NCI-H1436 treated with DMSO at 0.1 percent for 48 hours (cell line): ENCODE data around the gene PKDREJ.
A peak's percentile ranks its signal among the peaks of the same experiment; 100 is the strongest.
"Not testable (repeated sequence)": the region's sequence is repeated elsewhere in the genome, so short reads cannot be mapped to it uniquely, and the experiment has no call there.

ENCODE experiments used
- DNase-seq: peaks from one replicate; lab custom pipeline; 2025; lab: John Stamatoyannopoulos, UW

PKDREJ gene

DNA sequence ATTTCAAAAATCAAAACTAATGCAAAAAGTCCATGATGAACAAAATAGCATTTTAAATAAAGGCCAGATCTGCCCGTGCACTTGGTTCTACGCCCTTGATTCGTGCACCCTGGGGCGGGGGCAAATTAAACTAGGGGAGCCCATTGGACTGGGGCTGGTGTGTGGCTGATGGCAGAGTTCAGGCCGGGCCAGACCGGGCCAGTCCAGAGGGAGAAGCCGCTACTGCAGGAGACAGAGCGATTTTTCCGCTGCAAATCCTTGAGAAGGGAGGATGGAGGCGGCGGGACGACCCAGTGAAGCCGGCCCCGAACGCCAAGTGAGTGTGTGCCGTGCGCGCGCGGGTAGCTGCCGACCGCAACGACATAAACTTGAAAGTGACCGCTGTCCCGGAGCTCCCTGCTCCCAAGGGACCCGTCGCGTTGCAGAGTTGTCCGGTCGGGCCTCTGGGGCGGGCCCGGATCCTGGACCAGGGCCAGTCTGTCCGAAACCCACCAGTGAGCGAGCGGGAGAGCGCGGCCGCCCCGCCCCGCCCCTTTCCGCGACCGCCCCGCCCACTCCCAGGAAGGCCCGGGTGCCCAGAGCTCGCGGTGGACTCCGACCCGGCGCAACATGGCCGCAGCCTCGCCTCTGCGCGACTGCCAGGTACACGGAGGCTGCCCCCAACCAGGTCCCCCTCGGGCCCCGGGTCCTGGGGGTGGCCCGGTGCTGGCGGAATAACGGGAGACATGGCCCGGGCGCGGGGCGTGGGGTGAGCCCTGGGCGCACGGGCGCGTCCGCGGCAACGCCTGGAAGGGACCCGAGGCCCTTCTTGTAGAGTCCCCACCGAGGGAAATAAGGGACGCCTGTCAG, 4.5 kb upstream of the PKDREJ start, which contains the start of gene TTC38:
TSS of gene TTC38 (plus strand) at position 578 of the 849 bp plus-strand sequence. CDS start at position 610, 32 bp downstream.
- DNase-seq = no peak

DNA sequence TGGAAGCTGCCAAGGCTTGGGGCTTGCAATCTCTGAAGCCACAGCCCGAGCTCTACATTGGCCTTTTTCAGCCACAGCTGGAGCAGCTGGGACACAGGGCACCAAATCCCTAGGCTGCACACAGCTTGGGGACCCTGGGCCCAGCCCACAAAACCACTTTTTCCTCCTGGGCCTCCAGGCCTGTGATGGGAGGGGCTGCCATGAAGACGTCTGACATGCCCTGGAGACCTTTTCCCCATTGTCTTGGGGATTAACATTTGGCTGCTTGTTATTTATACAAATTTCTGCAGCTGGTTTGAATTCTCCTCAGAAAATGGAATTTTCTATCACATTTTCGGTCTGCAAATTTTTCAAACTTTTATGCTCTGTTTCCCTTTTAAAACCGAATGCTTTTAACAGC, 2.5 kb upstream of the PKDREJ start:
- not testable (repeated sequence) for DNase-seq

DNA sequence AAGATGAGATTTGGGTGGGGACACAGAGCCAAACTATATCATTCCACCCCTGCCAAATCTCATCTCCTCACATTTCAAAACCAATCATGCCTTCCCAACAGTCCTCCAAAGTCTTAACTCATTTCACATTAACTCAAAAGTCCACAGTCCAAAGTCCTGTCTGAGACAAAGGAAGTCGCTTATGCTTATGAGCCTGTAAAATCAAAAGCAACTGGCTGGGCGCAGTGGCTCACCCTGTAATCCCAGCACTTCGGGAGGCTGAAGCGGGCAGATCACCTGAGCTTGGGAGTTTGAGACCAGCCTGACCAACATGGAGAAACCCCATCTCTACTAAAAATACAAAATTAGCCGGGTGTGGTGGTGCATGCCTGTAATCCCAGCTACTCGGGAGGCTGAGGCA, 1.4 kb upstream of the PKDREJ start:
- not testable (repeated sequence) for DNase-seq

DNA sequence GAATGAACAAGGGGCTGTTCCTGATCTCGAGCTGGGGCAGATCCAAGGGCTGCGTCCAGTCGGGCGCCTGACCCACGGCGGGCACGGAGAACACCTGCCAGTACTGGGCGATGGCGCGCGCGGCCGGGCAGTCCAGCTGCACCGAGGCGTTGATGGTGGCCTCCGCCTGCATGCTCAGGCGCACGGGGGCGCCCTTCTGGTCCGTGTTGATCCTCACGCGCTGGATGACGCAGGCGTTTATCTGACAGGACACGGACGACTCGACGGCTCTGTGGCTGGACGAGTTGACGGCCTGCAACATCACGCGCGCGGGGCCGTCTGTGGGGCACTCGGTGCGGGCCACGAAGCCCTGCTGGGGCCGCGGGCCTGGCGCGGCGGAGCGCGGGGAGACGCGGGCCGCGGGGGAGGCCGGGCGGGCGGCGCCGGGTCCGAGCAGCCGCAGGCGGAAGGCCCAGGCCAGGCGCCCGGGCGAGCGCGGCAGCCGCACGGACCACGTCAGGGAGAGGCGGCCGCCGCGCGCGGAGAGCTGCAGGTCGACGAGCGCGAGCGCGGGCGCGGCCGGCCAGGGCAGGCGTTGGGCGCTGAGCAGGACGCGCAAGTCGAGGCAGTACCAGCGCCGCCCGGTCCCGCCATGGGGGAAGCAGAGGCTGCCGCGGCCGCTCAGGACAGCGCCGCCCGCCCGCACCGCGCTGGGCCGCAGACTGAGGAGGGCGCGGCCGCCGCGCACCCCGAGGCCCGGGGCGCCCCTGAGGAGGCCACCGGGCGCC, 511 bp downstream of the PKDREJ start:
- DNase-seq = no peak

DNA sequence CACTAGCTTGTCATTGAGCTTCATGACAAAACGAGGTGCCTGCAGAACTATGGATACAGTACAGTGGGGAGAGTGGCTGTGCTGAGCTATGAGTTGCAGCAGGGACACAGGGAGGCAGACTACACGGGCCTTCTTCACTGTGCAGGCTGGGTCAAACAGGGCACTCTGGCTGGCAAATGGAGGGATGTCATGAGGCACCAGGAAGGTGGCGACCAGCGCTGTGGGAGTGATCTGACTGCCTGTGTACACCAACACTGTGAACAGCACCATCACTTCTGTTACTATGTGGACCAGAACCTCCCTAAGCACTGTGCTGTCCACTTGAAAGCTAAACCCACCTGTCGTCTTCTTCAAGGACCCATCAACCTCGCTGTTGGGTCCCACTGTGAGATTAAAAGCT, 3.1 kb downstream of the PKDREJ start:
- DNase-seq = no peak

DNA sequence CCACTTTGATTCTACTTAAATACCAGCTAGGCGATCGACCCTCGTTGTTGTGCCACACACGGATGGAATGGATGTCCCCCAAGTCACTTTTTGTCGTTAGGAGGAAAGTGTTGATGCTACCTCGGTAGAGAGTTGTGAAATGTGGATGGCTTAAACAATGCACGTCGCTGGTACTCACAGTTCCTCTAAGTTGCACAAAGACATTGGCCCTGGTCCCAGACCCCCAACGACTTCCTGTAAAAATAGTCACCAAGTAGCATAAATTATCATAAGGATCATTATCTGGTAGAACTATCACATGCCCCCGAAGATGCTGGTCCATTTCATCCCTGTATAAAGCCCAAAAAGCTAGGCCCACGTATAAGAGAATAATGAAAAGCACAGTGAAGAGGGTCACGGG, 3.8 kb downstream of the PKDREJ start:
- DNase-seq = no peak

DNA sequence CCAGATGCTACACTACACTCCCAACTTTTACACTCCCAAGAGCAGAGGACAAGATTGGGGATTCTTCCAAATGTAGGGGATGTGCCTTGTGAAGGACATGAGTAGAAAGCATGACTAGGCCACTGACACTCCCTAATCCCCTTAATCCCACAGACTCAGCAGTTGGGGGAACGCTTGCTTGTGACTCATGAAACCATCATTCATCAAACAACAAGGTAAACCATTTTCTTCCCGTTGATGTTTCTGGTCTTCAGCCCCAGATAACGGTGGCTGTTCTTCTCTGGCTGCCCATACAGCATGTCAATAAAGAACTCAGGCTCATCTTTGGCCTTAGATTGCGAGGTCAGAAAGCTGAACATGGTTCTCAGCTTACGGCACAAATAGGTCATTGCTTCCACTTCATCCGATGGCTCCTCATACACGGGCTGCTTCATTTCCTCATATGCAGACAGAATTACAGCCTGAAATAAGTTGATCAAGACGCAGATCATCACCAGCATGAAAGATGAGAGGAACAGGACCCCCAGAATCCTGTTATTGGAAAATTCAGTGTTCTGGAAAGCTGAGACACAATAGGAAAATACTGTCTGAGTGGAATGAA, 6.7 kb downstream of the PKDREJ start:
- DNase-seq = no peak

DNA sequence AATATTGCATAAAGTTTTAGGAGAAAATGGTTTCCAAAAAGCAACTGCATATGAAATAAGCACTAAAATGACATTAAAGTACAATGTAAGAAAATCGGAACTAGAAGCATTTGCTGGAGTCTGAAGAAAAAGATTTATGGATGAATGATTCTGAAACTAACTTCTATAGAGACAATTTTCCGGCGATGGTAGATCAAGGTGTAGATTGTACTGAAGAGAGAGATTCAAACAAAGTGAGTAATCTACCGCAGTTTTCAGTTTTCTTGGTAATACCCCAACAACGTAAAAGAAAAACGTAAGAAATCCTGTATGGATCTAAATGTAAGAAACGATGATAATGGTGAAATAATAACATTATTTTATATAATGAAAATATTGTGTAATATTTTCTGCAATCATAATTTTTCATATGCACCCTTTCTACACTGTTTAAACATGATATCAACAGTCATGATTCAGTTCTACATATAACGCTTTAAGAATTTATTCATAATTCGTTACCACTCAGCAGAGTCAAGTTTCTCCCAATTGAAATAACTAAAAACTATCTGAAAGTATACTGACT, 11.2 kb downstream of the PKDREJ start:
- no peak for DNase-seq

DNA sequence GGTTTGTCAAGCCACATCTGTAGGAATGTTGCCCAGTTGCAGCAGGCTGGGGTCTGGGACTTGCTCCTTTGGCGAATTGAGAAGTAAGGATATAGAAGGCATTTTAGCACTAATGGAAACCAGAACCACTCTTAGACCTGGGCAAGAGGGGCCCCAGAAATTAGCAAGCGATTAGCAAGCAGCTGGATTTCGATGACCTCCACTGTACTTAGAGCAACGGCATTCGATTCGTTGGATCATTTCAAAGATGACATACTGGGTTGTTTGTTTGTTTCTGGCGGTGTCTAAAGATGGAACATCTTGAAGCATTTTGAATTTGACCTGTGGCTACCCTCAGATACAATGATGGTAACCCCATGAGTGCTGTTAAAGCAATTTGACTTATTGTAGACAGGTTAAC, 11.9 kb downstream of the PKDREJ start:
- DNase-seq = no peak

DNA sequence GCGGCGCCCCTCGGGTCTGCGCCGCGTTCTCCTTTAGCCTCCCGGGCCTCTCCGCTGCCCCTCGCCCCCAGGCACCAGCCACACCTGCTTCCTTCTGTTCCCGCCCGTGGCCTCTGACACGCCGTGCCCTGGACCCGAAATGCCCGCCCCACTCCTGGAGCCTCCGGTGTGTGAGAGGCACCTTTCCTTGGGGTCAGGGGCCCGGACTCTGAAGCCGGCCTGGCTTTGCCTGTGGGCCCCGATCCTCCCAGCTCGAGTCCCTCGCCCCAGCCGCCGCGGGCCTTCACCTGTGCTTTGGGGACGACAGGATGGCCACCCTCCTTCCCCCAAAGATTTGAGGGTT, 12.4 kb downstream of the PKDREJ start:
- DNase-seq = no peak

DNA sequence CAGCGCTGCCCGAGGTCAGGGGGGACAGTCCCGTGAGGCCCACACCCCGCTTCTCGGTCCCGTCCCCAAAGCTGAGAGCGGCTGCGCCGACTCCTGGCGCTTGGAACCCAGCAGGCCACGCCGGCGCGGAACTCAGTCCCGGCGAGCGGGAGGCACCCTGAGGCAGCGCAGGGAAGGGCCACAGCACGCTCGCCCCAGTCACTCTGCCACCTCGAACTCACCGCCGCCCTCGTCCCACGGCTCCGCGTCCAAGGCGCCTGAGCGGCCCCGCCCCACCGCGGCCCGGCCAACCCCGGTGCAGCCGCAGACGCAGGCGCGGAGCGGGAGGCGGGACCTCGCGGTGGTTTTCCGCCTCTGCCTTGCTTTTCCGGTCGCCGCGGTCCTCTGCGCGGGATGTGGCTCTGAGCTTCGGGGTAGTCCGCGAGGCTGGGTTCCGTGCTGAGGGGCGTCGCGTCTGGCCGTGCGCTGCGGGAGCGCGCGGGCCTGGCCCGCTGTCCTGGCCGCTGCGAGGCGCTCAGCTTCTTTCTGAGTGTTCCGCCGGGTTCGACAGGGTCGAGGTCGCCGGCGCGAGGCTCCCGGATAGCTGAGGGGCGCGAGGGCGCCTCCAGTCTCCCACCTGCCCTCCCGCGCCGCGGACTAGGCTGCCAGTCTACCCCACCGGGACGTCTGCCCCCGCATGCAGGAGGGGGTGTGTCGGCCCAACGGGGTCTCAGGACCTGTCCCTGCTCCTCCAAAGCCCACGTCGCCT, 12.9 kb downstream of the PKDREJ start, which contains the start of gene CDPF1:
TSS of gene CDPF1 (minus strand) at position 259 of the 748 bp plus-strand sequence. CDS start 2,009 bp downstream, outside the sequence.
- peak; percentile 20 for DNase-seq

DNA sequence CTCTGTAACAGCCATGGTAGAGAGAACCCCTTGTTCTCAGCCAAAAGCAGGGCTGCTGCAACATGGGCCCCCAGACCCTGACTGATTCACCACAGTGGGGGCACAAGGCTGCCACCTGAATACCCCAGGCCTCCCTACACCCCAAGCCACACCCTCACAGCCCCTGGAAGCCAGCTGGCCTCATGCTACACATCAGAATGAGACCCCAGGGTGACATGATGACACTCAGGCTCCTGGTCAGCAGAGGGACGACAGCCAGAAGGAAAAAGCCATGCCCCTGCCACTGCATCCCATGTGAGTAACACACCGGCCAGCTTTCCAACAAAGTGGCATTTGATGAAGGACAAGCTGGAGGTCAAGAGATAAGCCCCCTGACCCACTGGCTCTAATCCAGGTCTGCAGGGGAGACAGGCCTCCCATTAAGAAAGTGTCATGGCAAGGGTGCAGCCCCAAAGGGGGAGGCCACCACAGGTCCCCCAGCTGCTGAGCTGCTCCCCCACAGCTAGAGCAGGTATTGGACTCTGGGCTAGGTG, 15.6 kb downstream of the PKDREJ start:
- DNase-seq = no peak

DNA sequence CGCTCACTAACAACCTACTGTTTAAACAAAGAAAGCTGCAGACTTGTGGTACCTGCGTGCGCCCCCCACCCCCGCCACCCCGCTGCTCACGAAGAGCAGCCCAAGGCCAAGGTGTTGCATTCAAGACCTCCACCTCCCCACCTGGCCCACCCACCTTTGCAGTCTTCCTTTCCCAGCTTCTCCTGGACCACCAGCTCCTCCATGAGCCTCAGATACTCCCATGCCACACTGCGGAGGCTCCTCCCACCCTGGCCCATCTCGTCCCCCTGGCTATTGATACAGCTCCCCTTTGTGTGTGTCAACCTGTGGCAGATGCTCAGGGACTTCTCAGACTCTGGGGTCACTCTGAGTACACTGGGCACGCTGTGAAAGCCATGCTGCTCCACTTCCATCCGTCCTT, 17.0 kb downstream of the PKDREJ start:
- no peak for DNase-seq

DNA sequence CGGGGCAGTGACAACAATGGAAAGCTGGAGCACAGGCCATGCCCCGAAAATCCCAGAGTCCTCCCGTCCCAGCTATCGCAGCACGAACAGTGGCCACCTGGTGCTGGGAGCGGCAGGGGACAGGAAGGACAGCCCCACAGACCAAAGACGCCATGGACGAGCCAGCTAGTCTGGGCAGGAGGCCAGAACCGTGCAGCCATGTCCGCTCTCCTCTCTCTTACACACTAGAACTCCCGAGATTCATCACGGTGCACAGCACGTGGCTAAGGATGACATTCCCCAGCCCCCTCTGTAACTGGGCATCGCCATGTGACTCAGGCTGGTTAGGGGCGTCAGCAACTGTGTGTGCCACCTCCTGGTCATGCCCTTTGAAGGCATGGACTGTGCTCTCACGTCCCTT, 17.6 kb downstream of the PKDREJ start:
- DNase-seq = no peak

DNA sequence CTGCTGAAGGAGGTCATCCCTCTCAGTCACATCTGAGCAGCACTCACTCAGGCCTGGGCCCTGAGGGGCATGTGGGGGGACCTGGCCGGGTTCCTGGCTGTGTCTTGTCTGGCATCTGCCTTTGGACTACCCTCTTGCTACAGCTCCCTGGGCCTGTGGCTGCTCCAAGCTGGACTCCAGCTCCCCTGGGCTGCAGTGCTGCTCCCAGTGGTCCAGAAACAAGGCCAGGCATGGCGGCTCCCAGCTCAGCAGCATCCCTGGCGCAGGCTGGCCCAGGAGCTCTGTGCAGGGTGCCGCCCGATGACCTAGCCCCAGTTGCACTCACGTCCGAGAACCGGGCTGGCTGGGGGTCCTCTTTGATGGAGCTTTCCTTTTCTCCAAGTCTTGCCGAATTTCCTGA, 18.4 kb downstream of the PKDREJ start:
- DNase-seq = no peak

DNA sequence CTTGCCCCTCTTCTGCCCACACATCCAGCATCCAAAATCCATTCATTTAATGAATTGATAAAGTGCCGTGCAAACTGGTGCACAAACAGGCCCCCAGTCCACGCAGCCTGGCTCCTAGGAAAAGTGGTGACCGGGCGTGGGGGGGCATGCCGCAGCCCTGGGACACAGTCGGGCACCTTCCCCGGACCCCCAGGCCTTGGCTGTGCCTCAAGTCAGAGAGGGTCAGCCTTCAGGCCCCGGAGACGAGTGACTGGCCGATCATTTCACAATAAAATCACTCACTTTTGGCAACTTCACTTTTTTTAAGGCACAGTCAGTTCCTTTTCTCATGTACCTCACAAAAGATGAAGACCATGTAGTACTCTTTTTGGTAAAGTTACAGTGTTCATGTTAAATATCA, 21.1 kb downstream of the PKDREJ start:
- no peak for DNase-seq

DNA sequence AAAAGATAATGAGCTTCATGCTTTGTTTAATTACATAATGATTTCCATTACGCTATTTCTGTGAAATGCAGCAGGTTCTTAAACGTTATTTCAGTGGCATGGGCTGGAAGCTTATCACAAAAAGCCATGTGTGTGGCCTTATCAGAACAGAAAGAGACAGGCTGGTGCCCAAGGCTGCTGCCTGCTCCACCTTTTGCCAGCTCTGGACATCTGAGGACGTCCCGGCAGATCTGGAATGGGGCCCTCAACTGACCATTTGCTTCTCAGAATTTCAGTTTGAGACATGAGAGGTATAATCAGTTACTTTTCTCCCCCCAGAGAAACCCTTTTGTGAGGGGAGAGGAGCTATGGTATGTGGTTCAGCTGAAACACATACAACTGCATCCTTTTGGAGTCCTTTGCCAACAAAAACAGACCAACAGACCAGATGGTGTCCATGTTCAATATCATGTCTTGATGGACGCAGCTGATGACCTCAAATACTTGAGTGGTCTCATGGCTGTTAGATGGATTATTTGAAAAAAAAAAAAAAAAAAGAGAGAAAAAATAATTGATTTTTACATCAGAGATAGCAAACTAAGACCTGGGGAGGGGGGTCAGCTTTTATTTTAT, 21.6 kb downstream of the PKDREJ start:
- no peak for DNase-seq

DNA sequence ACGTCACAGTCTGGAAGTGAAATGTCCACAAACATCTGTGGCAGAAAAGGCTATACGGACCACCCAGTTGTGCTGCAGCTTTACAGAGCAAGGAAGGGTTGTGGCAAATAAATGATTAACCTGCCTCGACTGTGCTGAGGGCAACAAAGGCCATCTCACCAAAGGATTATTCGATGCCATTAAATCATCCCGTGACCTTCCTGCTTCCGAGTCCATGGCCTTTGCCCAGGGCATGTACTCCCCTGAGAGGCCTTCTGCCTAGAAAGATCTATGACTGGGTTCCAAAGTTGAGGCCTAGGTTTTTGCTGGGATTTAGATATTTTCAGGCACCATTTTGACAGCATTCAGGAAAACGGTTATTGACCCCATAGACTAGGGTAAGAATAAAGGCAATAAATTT, 22.2 kb downstream of the PKDREJ start:
- no peak for DNase-seq

DNA sequence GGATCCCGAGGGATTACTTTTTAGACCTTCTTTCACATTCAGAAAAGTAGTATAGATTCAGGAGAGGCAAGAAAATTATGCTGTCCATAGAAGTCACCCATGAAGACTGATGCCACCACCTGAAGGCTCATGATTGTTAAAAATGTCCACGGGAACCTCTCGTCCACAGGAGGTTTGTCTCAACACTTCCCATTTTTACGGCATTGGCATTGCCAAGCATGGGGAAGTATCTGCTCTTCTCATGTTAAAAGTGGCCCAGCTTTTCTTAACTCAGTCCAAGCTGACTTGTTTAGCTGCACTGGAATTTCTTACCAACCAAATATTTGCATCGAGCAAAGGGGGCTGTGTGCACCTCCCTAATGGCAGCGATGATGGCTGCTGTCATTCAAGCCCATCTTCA, 22.6 kb downstream of the PKDREJ start:
- DNase-seq = no peak

DNA sequence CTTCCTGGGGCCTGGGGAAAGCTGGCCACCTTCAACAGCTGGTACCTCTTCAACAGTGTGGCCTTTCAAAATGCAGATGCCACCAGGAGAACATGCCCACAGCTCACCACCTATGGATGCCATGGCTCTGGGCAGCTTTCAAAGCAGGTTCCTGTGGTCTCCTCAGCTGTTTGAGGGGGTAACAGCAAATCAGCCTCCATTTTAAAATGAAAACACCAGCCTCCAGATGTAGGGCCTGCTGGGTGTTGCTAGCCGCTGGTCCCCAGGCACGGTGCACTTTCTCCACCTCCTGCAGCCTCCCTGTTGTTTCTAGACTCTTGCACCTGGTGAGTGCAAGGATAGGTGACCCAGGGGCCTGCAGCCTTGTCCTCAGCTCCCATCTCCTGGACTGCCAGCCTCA, 23.1 kb downstream of the PKDREJ start:
- DNase-seq = no peak
